ENCODE results near the gene STK11IP. TPM values are rescaled to one million over a fixed set of nuclear protein-coding genes. Genes with fewer than 3 reads are reported as not detected.

Gene STK11IP
- total and polyA plus RNA-seq, 2 of the 13 experiments (the other 11 are each of a cell fraction or from before 2014, with no cell fraction given), result 12.8 to 24.0 TPM

DNA sequence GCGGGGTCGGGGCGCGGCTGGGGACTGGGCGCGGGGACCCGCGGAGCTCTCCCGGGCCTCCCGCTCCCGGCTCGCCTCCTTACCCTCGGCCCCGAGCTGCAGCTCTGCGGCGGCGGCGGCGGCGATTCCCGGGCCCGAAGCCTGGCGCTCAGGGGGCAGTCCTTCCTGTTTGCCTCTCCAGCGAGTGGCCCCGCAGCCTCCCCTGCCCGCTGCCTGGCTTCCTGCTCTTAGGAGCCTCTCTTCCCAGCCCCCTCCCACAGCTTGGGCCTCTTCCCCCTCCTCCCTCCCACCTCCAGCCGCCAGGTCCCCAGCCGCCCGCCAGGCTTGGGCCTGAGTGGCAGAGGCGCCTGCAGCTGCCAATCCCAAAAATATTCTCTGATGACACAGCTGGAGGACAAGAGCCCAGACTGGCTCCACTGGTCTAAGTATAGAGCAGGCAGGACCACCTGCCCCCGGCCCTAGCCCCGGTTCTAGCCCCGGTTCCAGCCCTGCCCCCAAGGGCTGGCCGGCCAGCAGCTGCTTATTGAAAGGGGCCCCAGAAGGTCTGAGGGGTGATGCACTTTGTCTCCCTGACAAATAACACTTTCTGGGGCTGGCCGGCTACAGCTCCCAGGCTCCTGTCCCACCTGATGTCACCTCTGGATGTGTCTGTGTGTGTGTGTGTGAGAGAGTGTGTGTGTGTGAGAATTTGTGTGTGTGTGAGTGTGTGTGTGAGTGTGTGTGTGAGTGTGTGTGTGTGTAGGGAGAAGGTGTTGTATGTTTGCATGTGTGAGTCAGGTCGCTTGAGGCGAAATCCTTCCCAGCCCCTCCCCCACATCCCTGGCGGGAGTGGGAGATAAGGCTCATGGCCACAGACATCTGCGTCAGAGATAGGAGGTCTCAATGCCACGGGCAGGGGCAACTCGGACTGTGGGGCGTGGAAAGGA is 26.1 kb upstream of the STK11IP start, which contains the start of gene OBSL1 (continued):
- TF ChIP-seq, protein P1, sequence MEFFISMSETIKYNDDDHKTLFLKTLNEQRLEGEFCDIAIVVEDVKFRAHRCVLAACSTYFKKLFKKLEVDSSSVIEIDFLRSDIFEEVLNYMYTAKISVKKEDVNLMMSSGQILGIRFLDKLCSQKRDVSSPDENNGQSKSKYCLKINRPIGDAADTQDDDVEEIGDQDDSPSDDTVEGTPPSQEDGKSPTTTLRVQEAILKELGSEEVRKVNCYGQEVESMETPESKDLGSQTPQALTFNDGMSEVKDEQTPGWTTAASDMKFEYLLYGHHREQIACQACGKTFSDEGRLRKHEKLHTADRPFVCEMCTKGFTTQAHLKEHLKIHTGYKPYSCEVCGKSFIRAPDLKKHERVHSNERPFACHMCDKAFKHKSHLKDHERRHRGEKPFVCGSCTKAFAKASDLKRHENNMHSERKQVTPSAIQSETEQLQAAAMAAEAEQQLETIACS (CRISPR knock-in tag; IDR thresholded peaks at IDR 0.05), result no peak
- TF ChIP-seq DNMT1 (CRISPR knock-in tag; IDR thresholded peaks at IDR 0.05), result peak; percentile 31; the same call in 1 of the 2 replicates
- 0 out of 2 replicates have a peak, but pooled peaks have one; percentile 33 for TF ChIP-seq ZNF792 (CRISPR knock-in tag; IDR thresholded peaks at IDR 0.05)
- TF ChIP-seq, protein P2, sequence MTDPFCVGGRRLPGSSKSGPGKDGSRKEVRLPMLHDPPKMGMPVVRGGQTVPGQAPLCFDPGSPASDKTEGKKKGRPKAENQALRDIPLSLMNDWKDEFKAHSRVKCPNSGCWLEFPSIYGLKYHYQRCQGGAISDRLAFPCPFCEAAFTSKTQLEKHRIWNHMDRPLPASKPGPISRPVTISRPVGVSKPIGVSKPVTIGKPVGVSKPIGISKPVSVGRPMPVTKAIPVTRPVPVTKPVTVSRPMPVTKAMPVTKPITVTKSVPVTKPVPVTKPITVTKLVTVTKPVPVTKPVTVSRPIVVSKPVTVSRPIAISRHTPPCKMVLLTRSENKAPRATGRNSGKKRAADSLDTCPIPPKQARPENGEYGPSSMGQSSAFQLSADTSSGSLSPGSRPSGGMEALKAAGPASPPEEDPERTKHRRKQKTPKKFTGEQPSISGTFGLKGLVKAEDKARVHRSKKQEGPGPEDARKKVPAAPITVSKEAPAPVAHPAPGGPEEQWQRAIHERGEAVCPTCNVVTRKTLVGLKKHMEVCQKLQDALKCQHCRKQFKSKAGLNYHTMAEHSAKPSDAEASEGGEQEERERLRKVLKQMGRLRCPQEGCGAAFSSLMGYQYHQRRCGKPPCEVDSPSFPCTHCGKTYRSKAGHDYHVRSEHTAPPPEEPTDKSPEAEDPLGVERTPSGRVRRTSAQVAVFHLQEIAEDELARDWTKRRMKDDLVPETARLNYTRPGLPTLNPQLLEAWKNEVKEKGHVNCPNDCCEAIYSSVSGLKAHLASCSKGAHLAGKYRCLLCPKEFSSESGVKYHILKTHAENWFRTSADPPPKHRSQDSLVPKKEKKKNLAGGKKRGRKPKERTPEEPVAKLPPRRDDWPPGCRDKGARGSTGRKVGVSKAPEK (CRISPR knock-in tag; IDR thresholded peaks at IDR 0.05; ENCODE audit: borderline replicate concordance), result no peak
- TF ChIP-seq, protein P3, sequence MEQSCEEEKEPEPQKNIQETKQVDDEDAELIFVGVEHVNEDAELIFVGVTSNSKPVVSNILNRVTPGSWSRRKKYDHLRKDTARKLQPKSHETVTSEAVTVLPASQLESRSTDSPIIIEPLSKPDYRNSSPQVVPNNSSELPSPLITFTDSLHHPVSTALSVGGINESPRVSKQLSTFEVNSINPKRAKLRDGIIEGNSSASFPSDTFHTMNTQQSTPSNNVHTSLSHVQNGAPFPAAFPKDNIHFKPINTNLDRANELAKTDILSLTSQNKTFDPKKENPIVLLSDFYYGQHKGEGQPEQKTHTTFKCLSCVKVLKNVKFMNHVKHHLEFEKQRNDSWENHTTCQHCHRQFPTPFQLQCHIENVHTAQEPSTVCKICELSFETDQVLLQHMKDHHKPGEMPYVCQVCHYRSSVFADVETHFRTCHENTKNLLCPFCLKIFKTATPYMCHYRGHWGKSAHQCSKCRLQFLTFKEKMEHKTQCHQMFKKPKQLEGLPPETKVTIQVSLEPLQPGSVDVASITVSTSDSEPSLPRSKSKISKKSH (CRISPR knock-in tag; IDR thresholded peaks at IDR 0.05; ENCODE audit: borderline replicate concordance), result 0 out of 2 replicates have a peak, but pooled peaks have one; percentile 78
- TF ChIP-seq SSRP1 (CRISPR knock-in tag; IDR thresholded peaks at IDR 0.05), result peak; percentile 78; the same call in 1 of the 2 replicates
- TF ChIP-seq BRD4 (CRISPR knock-in tag; IDR thresholded peaks at IDR 0.05), result peak; percentile 12; the same call in 1 of the 2 replicates
- TF ChIP-seq, protein P4, sequence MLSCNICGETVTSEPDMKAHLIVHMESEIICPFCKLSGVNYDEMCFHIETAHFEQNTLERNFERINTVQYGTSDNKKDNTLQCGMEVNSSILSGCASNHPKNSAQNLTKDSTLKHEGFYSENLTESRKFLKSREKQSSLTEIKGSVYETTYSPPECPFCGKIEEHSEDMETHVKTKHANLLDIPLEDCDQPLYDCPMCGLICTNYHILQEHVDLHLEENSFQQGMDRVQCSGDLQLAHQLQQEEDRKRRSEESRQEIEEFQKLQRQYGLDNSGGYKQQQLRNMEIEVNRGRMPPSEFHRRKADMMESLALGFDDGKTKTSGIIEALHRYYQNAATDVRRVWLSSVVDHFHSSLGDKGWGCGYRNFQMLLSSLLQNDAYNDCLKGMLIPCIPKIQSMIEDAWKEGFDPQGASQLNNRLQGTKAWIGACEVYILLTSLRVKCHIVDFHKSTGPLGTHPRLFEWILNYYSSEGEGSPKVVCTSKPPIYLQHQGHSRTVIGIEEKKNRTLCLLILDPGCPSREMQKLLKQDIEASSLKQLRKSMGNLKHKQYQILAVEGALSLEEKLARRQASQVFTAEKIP (CRISPR knock-in tag; IDR thresholded peaks at IDR 0.05; ENCODE audit: borderline replicate concordance), result no peak
- peak; percentile 69; the same call in 1 of the 2 replicates for TF ChIP-seq ZNF558 (CRISPR knock-in tag; IDR thresholded peaks at IDR 0.05; ENCODE audit: borderline replicate concordance)
- TF ChIP-seq, protein P5, sequence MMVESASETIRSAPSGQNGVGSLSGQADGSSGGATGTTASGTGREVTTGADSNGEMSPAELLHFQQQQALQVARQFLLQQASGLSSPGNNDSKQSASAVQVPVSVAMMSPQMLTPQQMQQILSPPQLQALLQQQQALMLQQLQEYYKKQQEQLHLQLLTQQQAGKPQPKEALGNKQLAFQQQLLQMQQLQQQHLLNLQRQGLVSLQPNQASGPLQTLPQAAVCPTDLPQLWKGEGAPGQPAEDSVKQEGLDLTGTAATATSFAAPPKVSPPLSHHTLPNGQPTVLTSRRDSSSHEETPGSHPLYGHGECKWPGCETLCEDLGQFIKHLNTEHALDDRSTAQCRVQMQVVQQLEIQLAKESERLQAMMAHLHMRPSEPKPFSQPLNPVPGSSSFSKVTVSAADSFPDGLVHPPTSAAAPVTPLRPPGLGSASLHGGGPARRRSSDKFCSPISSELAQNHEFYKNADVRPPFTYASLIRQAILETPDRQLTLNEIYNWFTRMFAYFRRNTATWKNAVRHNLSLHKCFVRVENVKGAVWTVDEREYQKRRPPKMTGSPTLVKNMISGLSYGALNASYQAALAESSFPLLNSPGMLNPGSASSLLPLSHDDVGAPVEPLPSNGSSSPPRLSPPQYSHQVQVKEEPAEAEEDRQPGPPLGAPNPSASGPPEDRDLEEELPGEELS (CRISPR knock-in tag; IDR thresholded peaks at IDR 0.05), result peak; percentile 56; the same call in 1 of the 2 replicates
- TF ChIP-seq ZNF672 (CRISPR knock-in tag; IDR thresholded peaks at IDR 0.05), result peak; percentile 81; the same call in 1 of the 2 replicates
- peak; percentile 91 for TF ChIP-seq ZNF746 (CRISPR knock-in tag; IDR thresholded peaks at IDR 0.05)
- no peak for TF ChIP-seq GPN1 (CRISPR knock-in tag; IDR thresholded peaks at IDR 0.05; ENCODE audit: borderline replicate concordance)
- TF ChIP-seq, protein P6, sequence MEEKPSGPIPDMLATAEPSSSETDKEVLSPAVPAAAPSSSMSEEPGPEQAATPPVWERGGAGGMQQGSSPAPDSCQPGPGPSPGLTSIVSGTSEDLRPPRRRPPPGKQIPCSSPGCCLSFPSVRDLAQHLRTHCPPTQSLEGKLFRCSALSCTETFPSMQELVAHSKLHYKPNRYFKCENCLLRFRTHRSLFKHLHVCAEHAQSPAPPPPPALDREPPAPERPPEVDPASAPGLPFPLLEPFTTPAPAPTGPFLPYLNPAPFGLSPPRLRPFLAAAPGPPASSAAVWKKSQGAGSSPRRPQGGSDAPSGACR (CRISPR knock-in tag; IDR thresholded peaks at IDR 0.05), result no peak
- no peak for TF ChIP-seq RELA (CRISPR knock-in tag; IDR thresholded peaks at IDR 0.05)

All from HepG2 (cell line).